Suprapubic skin (tissue), 3 donors: Measurements from ENCODE around the gene DIP2C.

Experiments
- POLR2A ChIP-seq, 2 donors: fragments of 450-650 bp; IDR thresholded peaks; one replicate each; pipeline ENCODE4 v1.6.1; 2017; ENCODE audit warnings: antibody characterized with exemption in 2 of 2, mild to moderate bottlenecking in 2 of 2, moderate library complexity in 2 of 2
- TF ChIP-seq, protein P1 (sequence below), 2 donors: fragments of 200-600 bp in 1 of 2; fragments of 450-650 bp in 1 of 2; sonication (generic) in 1 of 2; IDR thresholded peaks; one replicate each; pipeline ENCODE4 v1.5.1; 2016 to 2019; ENCODE audit warnings: antibody characterized with exemption in 2 of 2, mild to moderate bottlenecking in 1 of 2, moderate library complexity in 1 of 2

DNA sequence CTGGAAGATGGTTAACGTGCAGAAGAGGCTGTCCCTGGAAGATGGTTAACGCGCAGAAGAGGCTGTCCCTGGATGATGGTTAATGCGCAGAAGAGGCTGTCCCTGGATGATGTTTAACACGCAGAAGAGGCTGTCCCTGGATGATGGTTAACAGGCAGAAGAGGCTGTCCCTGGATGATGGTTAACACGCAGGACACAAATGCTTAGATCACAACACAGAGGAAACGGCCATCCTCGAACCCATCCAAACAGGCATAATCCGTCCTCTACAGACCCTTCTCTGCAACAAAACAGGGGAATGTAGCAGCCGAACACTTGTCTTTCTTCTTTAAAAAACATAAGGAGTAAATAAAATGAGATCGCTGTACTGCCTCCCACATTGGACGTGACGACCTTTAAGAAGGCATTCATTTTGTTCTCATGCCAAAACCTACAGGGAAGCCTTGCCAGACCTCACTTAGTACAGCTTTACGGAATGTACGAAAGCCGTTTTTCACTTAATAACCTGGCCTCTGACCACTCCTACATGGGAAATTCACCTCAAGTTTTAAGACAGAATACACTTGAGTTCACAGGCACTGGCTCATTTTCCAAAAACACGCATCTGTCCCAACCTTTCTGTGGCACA lies 309.0 kb downstream of the DIP2C start:
- TF ChIP-seq POLR2A (IDR thresholded peaks at IDR 0.05) = no peak
- TF ChIP-seq, protein P1, sequence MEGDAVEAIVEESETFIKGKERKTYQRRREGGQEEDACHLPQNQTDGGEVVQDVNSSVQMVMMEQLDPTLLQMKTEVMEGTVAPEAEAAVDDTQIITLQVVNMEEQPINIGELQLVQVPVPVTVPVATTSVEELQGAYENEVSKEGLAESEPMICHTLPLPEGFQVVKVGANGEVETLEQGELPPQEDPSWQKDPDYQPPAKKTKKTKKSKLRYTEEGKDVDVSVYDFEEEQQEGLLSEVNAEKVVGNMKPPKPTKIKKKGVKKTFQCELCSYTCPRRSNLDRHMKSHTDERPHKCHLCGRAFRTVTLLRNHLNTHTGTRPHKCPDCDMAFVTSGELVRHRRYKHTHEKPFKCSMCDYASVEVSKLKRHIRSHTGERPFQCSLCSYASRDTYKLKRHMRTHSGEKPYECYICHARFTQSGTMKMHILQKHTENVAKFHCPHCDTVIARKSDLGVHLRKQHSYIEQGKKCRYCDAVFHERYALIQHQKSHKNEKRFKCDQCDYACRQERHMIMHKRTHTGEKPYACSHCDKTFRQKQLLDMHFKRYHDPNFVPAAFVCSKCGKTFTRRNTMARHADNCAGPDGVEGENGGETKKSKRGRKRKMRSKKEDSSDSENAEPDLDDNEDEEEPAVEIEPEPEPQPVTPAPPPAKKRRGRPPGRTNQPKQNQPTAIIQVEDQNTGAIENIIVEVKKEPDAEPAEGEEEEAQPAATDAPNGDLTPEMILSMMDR (IDR thresholded peaks at IDR 0.05) = no peak
